HG03139 (cell line): ENCODE measurements around the gene ELOVL6.
"Not testable (repeated sequence)": the region's sequence is repeated elsewhere in the genome, so short reads cannot be mapped to it uniquely, and the experiment has no call there.

Experiments
- ATAC-seq: cut with Tn5 transposase; IDR thresholded peaks from one replicate; pipeline ENCODE4 v1.9.1; 2021; ENCODE audit not compliant: unreplicated experiment

ELOVL6 gene, protein sequence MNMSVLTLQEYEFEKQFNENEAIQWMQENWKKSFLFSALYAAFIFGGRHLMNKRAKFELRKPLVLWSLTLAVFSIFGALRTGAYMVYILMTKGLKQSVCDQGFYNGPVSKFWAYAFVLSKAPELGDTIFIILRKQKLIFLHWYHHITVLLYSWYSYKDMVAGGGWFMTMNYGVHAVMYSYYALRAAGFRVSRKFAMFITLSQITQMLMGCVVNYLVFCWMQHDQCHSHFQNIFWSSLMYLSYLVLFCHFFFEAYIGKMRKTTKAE

DNA sequence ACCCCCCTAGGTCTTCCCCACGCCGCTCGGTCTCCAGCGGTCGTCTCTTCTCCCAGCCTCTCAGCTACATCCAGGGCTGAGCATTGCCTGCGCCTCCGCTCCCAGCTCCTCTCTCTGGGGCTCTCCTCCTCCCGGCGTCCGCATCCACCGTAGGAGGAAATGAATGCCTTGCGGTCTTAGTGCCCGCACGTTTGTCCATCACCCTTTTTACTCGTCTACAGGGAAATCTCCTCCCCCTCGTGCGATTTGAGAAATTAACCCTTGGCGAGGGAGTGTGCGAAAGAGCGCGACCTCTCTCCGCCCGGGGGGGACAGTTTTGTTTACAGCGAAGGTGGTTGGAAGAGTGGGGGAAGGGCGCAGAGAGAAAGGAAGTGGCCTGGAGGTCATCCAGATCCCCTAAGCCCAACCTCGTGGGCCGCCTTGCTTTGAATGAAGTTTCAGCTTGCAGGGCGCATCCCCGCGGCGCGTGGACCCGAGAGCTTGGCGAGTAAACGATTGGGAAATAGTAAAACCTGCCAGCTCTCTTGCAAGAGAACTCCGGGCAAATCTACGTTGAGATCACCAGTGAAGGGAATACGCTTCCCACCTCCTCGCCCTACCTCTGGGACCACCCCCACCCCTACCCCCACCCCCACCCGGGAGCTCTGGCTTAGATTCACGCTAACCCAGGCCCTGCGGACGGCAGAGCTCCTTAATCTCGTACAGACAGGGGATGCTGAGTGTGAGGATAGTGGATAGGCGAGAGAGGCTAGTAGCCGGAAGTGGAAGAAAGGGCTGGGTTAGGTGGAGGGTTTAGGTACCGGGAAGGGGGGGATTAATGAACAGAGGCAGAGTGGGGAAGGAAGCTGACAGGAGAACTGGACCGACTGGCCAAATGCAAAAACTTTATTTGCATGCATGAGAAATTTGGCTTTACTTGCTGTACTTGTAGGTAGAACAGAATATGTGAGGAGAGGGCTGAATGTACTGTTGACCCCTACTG, at the start of gene ELOVL6:
Gene ELOVL6 (minus strand): TSS at position 181 of the 982 bp plus-strand sequence. CDS start 280 bp downstream, outside the sequence.
- ATAC-seq: no peak

DNA sequence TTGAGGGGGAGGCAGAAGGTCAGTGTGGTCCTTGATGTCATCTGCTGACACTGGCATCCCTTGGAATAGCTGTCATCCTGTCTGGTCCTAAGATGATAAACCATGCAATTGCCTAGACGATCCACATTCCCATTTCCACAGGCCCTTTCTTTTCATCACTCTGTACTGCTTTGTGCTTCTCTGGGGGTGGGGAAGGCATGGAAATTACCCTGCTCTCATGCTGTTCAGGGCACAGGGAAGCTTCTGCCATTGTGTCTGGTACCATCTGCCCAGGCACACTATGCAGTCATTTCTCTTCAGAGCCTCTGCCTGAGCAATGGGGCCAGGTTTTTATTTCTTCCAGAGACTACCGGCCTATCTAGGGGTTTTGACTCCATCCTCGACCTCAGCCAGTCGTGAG, 49.7 kb upstream of the ELOVL6 start:
- no peak for ATAC-seq

GRCh38 chr4:110247591-110247990, 49.2 kb upstream of the ELOVL6 start:
- ATAC-seq: no peak

GRCh38 chr4:110245577-110245976, 47.2 kb upstream of the ELOVL6 start:
- no peak for ATAC-seq

DNA sequence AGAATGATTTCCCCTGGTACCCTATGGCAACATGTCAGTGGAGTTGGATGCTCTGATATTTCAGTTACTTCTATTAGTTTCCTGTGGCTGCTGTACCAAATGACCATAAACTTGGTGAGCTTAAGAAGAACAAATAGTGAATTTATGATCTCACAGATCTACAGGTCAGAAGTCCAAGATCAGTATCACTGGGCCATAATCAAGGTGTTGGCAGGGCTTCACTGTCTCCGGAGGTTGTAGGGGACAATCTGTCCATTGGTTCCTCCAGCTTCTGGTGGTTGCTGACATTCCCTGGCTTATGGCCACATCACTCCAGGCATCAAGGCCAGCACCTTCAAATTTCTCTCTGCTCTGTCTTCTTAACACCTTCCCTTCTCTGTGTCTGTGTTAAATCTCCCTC, 37.9 kb upstream of the ELOVL6 start:
- ATAC-seq: no peak

GRCh38 chr4:110233581-110233980, 35.2 kb upstream of the ELOVL6 start:
- ATAC-seq: not testable (repeated sequence)

DNA sequence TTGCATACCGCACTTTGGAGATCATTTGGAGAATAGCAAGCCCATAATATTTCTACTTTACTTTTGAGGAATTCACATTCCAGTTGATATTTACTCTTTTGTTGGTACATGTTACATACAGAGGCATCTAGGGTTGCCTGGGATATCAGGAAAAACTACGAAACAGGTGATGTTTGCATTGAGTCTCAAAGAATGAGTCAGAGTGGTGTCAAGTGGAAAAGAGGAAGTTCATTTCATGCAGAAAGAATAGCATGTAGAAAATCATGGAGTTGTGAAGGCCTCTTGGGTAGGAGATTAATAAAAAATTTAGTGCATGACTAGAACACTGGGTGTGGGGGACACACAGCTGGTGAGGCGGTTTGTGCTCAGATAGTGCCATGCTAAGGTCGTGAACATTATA, 33.5 kb upstream of the ELOVL6 start:
- ATAC-seq: no peak

DNA sequence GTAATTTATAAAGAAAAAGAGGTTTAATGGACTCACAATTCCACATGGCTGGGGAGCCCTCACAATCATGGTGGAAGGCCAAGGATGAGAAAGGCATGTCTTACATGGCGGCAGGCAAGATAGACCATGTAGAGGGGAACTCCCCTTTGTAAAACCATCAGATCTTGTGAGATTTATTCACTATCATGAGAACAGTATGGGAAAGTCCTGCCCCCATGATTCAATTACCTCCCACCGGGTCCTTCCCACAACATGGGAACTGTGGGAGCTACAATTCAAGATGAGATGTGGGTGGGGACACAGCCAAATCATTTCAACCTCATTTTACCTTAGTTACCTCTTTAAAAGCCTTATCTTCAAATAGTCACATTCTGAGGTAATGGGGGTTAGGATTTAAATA, 30.9 kb upstream of the ELOVL6 start:
- no peak for ATAC-seq

DNA sequence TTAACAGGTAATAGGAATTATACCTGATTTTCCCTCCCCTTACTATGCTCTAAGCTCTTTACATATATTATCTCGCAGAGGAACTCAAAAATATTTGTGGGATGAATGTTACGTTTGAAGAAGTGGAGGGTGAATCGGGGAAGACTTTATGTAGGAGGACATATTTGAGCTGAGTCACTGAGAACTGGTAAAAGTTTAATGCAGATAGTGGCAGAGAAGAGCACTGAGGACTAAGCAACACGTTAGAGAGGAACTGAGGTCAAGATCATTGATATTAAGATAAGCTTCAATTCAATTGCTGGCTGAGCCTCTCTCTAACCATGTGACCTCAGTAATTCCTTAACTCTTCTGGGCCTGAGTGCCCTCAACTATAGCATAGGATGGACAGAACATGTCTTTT, 26.4 kb upstream of the ELOVL6 start:
- ATAC-seq: no peak

- ATAC-seq: no peak
Measured at GRCh38 chr4:110224142-110224541, 25.7 kb upstream of the ELOVL6 start.

- ATAC-seq: not testable (repeated sequence)
Measured at GRCh38 chr4:110218935-110219334, 20.5 kb upstream of the ELOVL6 start.

DNA sequence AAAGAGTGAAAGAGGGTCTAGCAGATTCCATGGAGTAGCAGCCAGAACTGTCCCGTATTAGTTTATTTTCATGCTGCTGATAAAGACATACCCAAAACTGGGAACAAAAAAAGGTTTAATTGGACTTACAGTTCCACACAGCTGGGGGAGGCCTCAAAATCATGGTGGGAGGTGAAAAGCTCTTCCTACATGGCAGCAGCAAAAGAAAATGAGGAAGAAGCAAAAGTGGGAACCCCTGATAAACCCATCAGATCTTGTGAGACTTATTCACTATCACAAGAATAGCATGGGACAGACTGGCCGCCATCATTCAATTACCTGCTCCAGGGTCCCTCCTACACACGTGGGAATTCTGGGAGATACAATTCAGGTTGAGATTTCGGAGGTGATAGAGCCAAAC, 18.8 kb upstream of the ELOVL6 start:
- ATAC-seq: not testable (repeated sequence)

DNA sequence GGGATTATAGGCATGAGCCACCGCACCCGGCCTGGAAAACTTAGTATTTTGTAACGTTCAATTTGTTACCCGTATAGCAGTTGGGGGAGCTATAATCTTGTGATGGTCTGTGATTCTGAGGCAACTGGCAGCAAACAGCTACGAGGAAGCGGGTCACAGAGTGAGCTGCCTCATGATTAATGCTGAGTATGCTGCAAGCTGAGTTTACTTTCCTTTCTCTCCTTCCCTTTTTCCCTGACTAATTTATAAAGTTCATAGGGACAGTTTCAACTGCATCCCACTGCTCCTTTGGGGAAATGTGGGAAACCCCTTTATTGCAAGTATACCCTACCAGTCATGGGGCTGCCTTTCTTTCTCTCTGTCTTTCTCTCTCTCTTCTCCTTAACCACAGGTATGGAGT, 17.7 kb upstream of the ELOVL6 start:
- no peak for ATAC-seq

- no peak for ATAC-seq
Measured at GRCh38 chr4:110211770-110212061, 13.3 kb upstream of the ELOVL6 start.

DNA sequence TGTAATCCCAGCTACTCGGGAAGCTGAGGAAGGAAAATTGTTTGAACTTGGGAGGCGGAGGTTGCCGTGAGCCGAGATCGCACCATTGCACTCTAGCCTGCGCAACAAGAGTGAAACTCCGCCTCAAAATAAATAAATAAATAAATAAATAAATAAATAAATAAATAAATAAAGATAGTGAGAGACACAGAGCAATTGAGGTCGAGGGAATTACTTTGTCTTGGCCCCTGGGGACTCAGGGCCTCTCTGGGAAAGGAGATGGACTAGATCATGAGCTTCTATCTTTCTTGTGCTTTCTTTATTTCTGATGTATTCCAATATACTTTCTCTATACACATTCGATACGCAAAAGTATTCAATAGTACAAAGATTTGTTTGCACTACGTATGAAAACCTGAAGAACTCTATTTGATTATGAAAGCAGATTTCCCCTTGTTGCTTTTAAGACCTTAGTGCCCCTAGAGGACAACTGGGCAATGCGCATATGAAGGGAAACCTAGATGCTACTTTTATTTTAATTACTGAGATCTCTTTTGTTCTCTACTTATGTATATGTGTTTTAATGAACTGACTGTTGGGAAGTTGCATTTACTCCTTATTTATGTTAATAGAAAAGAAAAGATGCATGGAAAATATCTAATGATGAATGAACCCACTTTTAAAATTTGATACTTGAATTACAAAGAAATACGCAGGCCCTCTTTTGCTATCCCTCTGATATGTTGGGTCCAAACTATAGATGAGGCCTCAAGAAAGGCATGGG, 12.8 kb upstream of the ELOVL6 start:
- ATAC-seq: peak; percentile 87

DNA sequence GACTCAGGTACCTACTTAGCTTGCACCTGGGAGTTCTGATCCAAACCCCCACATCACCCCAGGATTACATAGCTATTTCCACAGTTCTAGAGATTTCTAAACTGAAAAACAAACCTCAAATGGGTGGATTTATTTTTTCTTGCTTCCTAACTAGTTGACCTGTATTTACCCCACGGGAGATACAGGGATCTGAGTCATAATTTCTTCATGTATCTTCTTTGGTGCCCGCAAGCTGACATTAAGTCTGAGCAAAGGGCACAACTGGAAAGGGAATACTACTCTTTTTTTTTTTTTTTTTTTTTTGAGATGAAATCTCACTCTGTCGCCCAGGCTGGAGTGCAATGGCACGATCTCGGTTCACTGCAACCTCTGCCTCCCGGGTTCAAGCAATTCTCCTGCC, 10.0 kb upstream of the ELOVL6 start:
- ATAC-seq: no peak

GRCh38 chr4:110207233-110207632, 8.8 kb upstream of the ELOVL6 start:
- no peak for ATAC-seq

- no peak for ATAC-seq
Measured at GRCh38 chr4:110202024-110202423, 3.6 kb upstream of the ELOVL6 start.

DNA sequence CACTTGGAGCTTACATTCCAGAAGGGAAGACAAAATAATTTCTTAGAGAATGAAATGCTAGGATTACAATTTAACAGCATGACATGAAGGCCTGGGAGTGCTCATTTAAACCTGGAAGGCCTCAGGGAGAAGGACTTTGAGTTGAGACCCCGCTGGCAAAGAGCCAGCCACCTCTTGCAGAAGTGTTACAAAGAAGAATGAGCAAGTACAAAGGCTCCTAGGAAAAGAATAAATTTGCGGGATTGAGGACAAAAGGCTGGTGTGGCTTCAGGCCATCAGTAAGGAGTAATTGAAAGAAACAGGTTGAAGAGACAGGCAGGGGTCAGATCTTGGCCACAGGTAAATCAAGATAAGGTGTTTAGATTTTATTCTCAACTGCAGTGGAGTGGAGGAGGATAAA, 3.1 kb upstream of the ELOVL6 start:
- no peak for ATAC-seq

GRCh38 chr4:110200689-110201088, 2.3 kb upstream of the ELOVL6 start:
- no peak for ATAC-seq

DNA sequence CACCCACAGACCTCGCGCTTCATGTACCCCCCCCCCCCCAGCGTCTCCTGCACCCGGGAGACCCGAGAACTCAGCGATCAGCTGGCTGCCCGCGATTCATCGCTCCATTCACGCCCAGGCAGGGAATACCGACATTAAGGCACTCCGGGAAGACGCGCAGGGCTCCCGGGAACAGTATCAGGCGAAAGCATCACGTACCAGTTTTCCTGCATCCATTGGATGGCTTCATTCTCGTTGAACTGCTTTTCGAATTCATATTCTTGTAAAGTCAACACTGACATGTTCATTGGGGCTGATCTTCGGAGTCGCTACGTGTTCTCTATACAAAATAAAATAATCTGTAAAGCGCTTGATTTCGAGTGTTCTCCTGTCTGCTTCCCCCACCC, 373 bp downstream of the ELOVL6 start:
- no peak for ATAC-seq
